ENCODE measurements around the gene MAL. TPM values are rescaled to one million over a fixed set of nuclear protein-coding genes. Genes with fewer than 3 reads are reported as not detected.

Gene MAL
- polyA plus RNA-seq, 1 donor from 2014 or later = not detected

- Histone ChIP-seq H3K4me3 (ENCODE audit: low read length) (no peak overlapping the region), H3K27ac (ENCODE audit: low read length) (no peak overlapping the region), H3K9me2 (ENCODE audit: insufficient read depth, low read length) (no peaks in the 10 kb centered on the region), H3K36me3 (ENCODE audit: insufficient read depth, low read length) (no peaks in the 10 kb centered on the region), H3K4me2 (ENCODE audit: low read length) (no peak overlapping the region), H3K9ac (ENCODE audit: low read length) (no peak overlapping the region), H3F3A (ENCODE audit: insufficient read depth, low read length, poor library complexity, severe bottlenecking) (no peaks in the 10 kb centered on the region), H4K20me1 (ENCODE audit: insufficient read depth) (no peaks in the 10 kb centered on the region), H3K79me2 (replicated peaks; ENCODE audit: insufficient read depth, low read length) (no peaks in the 10 kb centered on the region), H2AFZ (ENCODE audit: low read depth, low read length) (no peak overlapping the region), H3K9me3 (ENCODE audit: low read length) (peaks cover 4% of the 10 kb centered on the region), H3K27me3 (ENCODE audit: insufficient read depth, low read depth, low read length) (no peaks in the 10 kb centered on the region)
- TF ChIP-seq MXI1 (conservative IDR thresholded peaks at IDR 0.05; ENCODE audit: poor library complexity, severe bottlenecking) (no peak), RAD21 (conservative IDR thresholded peaks at IDR 0.05) (no peak), TAF1 (IDR thresholded peaks at IDR 0.05; ENCODE audit: low read depth) (no peak), EZH2 (IDR thresholded peaks at IDR 0.05; ENCODE audit: borderline replicate concordance, insufficient read depth, low read length, poor library complexity, severe bottlenecking) (no peak), EP300 (conservative IDR thresholded peaks at IDR 0.05; ENCODE audit: poor library complexity, severe bottlenecking) (no peak), POLR2AphosphoS5 (IDR thresholded peaks at IDR 0.05) (no peak), SMC3 (conservative IDR thresholded peaks at IDR 0.05; ENCODE audit: poor library complexity) (no peak)
- TF ChIP-seq, protein P1, sequence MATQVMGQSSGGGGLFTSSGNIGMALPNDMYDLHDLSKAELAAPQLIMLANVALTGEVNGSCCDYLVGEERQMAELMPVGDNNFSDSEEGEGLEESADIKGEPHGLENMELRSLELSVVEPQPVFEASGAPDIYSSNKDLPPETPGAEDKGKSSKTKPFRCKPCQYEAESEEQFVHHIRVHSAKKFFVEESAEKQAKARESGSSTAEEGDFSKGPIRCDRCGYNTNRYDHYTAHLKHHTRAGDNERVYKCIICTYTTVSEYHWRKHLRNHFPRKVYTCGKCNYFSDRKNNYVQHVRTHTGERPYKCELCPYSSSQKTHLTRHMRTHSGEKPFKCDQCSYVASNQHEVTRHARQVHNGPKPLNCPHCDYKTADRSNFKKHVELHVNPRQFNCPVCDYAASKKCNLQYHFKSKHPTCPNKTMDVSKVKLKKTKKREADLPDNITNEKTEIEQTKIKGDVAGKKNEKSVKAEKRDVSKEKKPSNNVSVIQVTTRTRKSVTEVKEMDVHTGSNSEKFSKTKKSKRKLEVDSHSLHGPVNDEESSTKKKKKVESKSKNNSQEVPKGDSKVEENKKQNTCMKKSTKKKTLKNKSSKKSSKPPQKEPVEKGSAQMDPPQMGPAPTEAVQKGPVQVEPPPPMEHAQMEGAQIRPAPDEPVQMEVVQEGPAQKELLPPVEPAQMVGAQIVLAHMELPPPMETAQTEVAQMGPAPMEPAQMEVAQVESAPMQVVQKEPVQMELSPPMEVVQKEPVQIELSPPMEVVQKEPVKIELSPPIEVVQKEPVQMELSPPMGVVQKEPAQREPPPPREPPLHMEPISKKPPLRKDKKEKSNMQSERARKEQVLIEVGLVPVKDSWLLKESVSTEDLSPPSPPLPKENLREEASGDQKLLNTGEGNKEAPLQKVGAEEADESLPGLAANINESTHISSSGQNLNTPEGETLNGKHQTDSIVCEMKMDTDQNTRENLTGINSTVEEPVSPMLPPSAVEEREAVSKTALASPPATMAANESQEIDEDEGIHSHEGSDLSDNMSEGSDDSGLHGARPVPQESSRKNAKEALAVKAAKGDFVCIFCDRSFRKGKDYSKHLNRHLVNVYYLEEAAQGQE (IDR thresholded peaks at IDR 0.05; ENCODE audit: borderline replicate concordance) = no peak
- TF ChIP-seq, protein P2, sequence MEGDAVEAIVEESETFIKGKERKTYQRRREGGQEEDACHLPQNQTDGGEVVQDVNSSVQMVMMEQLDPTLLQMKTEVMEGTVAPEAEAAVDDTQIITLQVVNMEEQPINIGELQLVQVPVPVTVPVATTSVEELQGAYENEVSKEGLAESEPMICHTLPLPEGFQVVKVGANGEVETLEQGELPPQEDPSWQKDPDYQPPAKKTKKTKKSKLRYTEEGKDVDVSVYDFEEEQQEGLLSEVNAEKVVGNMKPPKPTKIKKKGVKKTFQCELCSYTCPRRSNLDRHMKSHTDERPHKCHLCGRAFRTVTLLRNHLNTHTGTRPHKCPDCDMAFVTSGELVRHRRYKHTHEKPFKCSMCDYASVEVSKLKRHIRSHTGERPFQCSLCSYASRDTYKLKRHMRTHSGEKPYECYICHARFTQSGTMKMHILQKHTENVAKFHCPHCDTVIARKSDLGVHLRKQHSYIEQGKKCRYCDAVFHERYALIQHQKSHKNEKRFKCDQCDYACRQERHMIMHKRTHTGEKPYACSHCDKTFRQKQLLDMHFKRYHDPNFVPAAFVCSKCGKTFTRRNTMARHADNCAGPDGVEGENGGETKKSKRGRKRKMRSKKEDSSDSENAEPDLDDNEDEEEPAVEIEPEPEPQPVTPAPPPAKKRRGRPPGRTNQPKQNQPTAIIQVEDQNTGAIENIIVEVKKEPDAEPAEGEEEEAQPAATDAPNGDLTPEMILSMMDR (IDR thresholded peaks at IDR 0.05; ENCODE audit: poor library complexity, severe bottlenecking) = no peak
Observed at GRCh38 chr2:94978917-94979316, 46.6 kb upstream of the MAL start.

DNA sequence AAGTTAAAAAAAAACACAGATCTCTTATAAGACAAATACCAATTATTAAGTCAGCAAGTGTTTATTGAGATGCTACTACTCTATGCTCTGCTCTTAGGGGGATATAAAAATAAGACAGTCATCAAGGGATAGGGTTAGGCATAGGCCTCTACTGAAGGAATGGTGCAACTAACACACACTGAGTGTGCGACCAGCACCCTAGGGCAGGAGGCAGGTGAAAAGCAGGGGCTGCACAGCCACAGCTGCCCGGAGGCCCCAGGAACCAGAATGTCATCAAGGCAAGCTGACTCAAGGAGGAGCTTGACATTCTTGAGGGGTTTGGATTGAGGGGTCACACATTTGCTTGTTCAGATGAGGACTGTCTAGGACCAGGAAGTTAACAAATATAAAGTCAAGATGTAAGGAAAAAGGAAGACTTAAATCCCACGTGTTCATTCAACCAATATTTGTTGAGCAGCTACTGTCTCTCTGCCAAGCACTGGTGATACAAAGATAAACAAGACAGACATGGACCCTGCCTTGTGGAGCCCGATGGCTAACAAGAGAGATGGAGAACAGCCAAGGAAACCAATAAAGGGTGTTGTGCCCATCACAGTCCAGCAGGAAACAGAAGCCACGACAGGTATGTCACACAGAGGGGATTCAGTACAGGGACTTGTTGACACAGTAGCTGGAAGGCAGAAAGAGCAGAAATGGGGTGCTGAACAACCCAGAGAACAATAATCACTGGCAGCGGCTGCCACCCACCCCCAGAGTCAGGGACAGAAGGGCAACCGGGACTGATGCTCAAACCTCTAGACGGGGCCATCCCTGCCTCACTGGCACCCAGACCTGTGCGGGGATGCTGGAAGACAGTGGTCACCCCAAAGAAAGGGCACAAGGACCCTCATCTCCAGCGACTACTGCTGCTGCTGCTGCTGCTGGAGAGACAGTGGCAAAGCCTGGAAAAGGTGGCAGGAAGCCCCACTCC, 45.8 kb upstream of the MAL start:
- Histone ChIP-seq H3K4me3 (ENCODE audit: low read length) (no peak overlapping the region), H3K4me2 (ENCODE audit: low read length) (no peak overlapping the region), H3K79me2 (replicated peaks; ENCODE audit: insufficient read depth, low read length) (no peaks in the 10 kb centered on the region), H3F3A (ENCODE audit: insufficient read depth, low read length, poor library complexity, severe bottlenecking) (no peaks in the 10 kb centered on the region), H3K36me3 (ENCODE audit: insufficient read depth, low read length) (no peaks in the 10 kb centered on the region), H2AFZ (ENCODE audit: low read depth, low read length) (no peak overlapping the region), H4K20me1 (ENCODE audit: insufficient read depth) (no peaks in the 10 kb centered on the region), H3K9me2 (ENCODE audit: insufficient read depth, low read length) (no peaks in the 10 kb centered on the region), H3K9me3 (ENCODE audit: low read length) (peaks cover 4% of the 10 kb centered on the region), H3K9ac (ENCODE audit: low read length) (no peak overlapping the region), H3K27me3 (ENCODE audit: insufficient read depth, low read depth, low read length) (no peaks in the 10 kb centered on the region), H3K27ac (ENCODE audit: low read length) (no peak overlapping the region)
- TF ChIP-seq, protein P1 (IDR thresholded peaks at IDR 0.05; ENCODE audit: borderline replicate concordance) = no peak
- TF ChIP-seq EZH2 (IDR thresholded peaks at IDR 0.05; ENCODE audit: borderline replicate concordance, insufficient read depth, low read length, poor library complexity, severe bottlenecking) (no peak), POLR2AphosphoS5 (IDR thresholded peaks at IDR 0.05) (no peak), TAF1 (IDR thresholded peaks at IDR 0.05; ENCODE audit: low read depth) (no peak), SMC3 (conservative IDR thresholded peaks at IDR 0.05; ENCODE audit: poor library complexity) (no peak), RAD21 (conservative IDR thresholded peaks at IDR 0.05) (no peak), EP300 (conservative IDR thresholded peaks at IDR 0.05; ENCODE audit: poor library complexity, severe bottlenecking) (no peak)
- TF ChIP-seq, protein P2 (IDR thresholded peaks at IDR 0.05; ENCODE audit: poor library complexity, severe bottlenecking) = no peak

Data from neural cell (in vitro differentiated cells).